Stimulated activated CD4-positive, alpha-beta T cell treated with anti-CD3 and anti-CD28 coated beads, Interleukin-4, amount 100 ng/mL, for 48 hours (primary cell): ENCODE measurements around the gene AURKA.
"Not testable (repeated sequence)": the region's sequence is repeated elsewhere in the genome, so short reads cannot be mapped to it uniquely, and the experiment has no call there.

Experiments
- DNase-seq, 2 donors: peaks; one replicate each; pipeline ENCODE4 v3.0.0-alpha.2; 2020; ENCODE audit warnings: low read depth in 2 of 2

AURKA gene

GRCh38 chr20:56391596-56392131 lies 351 bp downstream of the AURKA start:
- peak in 1 of 2 donors; percentile 19 for DNase-seq

GRCh38 chr20:56391037-56391436 lies 978 bp downstream of the AURKA start:
- DNase-seq = no peak

GRCh38 chr20:56390396-56390795 lies 1.6 kb downstream of the AURKA start:
- DNase-seq = not testable (repeated sequence)

GRCh38 chr20:56389807-56390206 lies 2.2 kb downstream of the AURKA start:
- DNase-seq = no peak

GRCh38 chr20:56388882-56389281 lies 3.1 kb downstream of the AURKA start:
- DNase-seq = no peak

GRCh38 chr20:56386219-56386618 lies 5.8 kb downstream of the AURKA start:
- no peak for DNase-seq

- no peak for DNase-seq
These were observed 6.9 kb downstream of the AURKA start for GRCh38 chr20:56385130-56385529.

GRCh38 chr20:56383334-56383733 lies 8.7 kb downstream of the AURKA start:
- no peak for DNase-seq

- DNase-seq = no peak
These were observed 9.3 kb downstream of the AURKA start for GRCh38 chr20:56382696-56383095.

GRCh38 chr20:56381501-56381900 lies 10.5 kb downstream of the AURKA start:
- no peak for DNase-seq

- no peak for DNase-seq
These were observed 11.6 kb downstream of the AURKA start for GRCh38 chr20:56380375-56380774.

- no peak for DNase-seq
These were observed 13.6 kb downstream of the AURKA start for GRCh38 chr20:56378386-56378785.

GRCh38 chr20:56376331-56376730 lies 15.7 kb downstream of the AURKA start:
- no peak for DNase-seq

GRCh38 chr20:56373942-56374341 lies 18.1 kb downstream of the AURKA start:
- no peak for DNase-seq

GRCh38 chr20:56372850-56373249 lies 19.2 kb downstream of the AURKA start:
- DNase-seq = no peak

GRCh38 chr20:56371977-56372376 lies 20.0 kb downstream of the AURKA start:
- DNase-seq = no peak

- no peak for DNase-seq
These were observed 22.8 kb downstream of the AURKA start for GRCh38 chr20:56369179-56369578.

- DNase-seq = no peak
These were observed 23.5 kb downstream of the AURKA start for GRCh38 chr20:56368351-56369134.

GRCh38 chr20:56363491-56363890 lies 28.5 kb downstream of the AURKA start:
- DNase-seq = no peak

GRCh38 chr20:56362833-56363413 lies 29.1 kb downstream of the AURKA start:
- DNase-seq = no peak

GRCh38 chr20:56361900-56362299 lies 30.1 kb downstream of the AURKA start:
- DNase-seq = no peak

GRCh38 chr20:56360908-56361205 lies 31.2 kb downstream of the AURKA start:
- no peak for DNase-seq

- DNase-seq = no peak
These were observed 31.7 kb downstream of the AURKA start for GRCh38 chr20:56360133-56360907.
